Mesodermal cell (in vitro differentiated cells): ENCODE data around the gene PTN.

Source experiments
- H3K27ac ChIP-seq: 2 replicates; pipeline ENCODE4 v1.7.0; 2013; ENCODE audit warnings: mild to moderate bottlenecking, low read depth, low read length, moderate library complexity; ENCODE audit not compliant: severe bottlenecking
- H3K36me3 ChIP-seq: 2 replicates; pipeline ENCODE4 v1.7.1; 2013; ENCODE audit warnings: mild to moderate bottlenecking, low read length, moderate library complexity; ENCODE audit not compliant: control insufficient read depth, insufficient read depth
- H3K4me1 ChIP-seq: one replicate; pipeline ENCODE4 v1.7.1; 2013; ENCODE audit warnings: mild to moderate bottlenecking, low read length; ENCODE audit not compliant: insufficient read depth, control insufficient read depth, poor library complexity, severe bottlenecking
- H3K4me3 ChIP-seq: 2 replicates; pipeline ENCODE4 v1.7.0; 2013; ENCODE audit warnings: low read length, control low read depth, mild to moderate bottlenecking; ENCODE audit not compliant: insufficient read depth, poor library complexity, severe bottlenecking; ENCODE audit errors: extremely low read depth
- H3K9me3 ChIP-seq: 2 replicates; pipeline ENCODE4 v1.7.1; 2013; ENCODE audit warnings: mild to moderate bottlenecking, low read length, moderate library complexity; ENCODE audit not compliant: control insufficient read depth
- WGBS, 2 experiments: methylation state at CpG; one replicate each; pipeline ENCODE4 v1.1.5; 2013; ENCODE audit warnings: missing lambda C conversion rate in 2 of 2; ENCODE audit not compliant: insufficient coverage in 2 of 2; 5-methylcytosine and 5-hydroxymethylcytosine counted together

Gene PTN

DNA sequence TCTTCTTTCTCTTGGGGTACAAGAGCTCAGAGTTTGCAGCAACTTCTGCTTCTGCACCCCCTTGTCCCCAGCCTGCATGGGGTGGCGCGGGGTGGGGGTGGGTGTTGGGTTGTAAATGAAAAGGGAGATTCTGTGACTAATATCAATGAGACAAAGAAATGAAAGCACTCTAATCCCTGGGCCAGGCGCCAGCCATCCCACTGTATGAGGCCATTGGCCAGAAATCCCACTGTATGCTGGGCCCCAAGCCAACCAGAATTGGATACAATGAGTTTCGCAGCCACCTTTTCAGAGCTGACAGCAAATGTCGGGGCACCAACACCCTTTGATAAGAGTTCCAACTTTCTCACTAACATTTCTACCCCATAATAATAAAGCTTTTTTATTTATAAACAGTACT is 10.9 kb upstream of the PTN start:
- H3K36me3 ChIP-seq: no peaks in the 10 kb centered on the region
- H3K4me1 ChIP-seq: no peaks in the 10 kb centered on the region
- WGBS, 2 experiments: 64 to 71% methylated on average over 1 of the region's 5 CpGs
- H3K27ac ChIP-seq: no peak overlapping the region
- no peak overlapping the region for H3K4me3 ChIP-seq
- H3K9me3 ChIP-seq: peaks cover 15% of the 10 kb centered on the region

- Histone ChIP-seq H3K27ac (no peak overlapping the region), H3K36me3 (no peaks in the 10 kb centered on the region), H3K9me3 (no peaks in the 10 kb centered on the region), H3K4me3 (no peak overlapping the region), H3K4me1 (no peaks in the 10 kb centered on the region)
- WGBS, 2 experiments: 77 to 80% methylated on average over 1 of the region's 2 CpGs
These were observed 8.4 kb upstream of the PTN start for GRCh38 chr7:137351941-137352340.

DNA sequence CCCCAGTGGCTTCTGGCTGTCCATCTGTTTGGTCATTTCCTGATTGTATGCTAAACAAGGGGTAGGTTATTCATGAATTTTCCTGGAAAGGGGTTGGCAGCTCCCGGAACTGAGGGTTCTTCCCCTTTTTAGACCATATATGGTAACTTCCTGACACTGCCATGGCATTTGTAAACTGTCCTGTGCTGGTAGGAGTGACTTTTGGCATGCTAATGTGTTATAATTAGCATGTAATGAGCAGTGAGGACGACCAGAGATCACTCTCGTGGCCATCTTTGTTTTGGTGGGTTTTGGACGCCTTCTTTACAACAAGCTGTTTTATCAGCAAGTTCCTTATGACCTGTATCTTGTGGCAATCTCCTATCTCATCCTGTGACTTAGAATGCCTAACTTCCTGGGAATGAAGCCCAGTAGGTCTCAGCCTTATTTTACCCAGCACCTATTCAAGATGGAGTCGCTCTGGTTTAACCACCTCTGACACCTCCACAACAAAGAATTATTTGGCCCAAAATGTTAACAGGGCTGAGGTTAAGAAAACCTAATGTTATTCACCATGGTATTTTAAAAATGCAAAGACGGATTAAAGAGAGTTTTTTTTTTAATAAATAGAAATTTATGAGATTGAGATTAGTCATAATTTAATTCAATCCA is 2.4 kb upstream of the PTN start:
- no peak overlapping the region for H3K27ac ChIP-seq
- H3K9me3 ChIP-seq: no peaks in the 10 kb centered on the region
- H3K36me3 ChIP-seq: no peaks in the 10 kb centered on the region
- no peaks in the 10 kb centered on the region for H3K4me1 ChIP-seq
- 71 to 95% methylated on average over 3 of the region's 6 CpGs for WGBS, 2 experiments
- H3K4me3 ChIP-seq: no peak overlapping the region

DNA sequence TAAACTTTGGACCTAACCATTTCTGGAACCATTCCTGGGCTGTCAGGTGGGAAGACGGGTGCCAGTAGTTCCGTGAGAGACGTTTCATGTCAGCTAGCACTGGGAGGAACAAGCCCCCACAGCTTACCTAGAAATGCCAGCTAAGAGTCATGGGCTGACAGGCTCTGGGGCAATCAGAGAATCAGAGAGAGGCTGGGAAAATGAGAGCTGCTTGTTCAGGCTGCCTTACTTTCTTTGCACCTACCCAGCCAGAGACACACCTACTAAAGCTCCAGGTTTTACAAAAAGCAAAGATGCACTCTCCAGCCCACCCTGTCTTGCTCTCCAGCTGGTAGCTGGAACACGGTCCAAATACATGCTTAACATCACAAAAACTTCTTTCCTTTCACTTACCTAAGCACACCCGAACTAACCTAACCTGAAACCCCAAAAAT is 688 bp downstream of the PTN start:
- Histone ChIP-seq H3K4me3 (peak overlapping the region; percentile 32), H3K36me3 (no peaks in the 10 kb centered on the region), H3K4me1 (no peaks in the 10 kb centered on the region), H3K27ac (no peak overlapping the region), H3K9me3 (no peaks in the 10 kb centered on the region)
- 28 to 32% methylated on average over 2 to 5 of the region's 5 CpGs for WGBS, 2 experiments

GRCh38 chr7:137342265-137342664 is 1.3 kb downstream of the PTN start:
- Histone ChIP-seq H3K9me3 (no peaks in the 10 kb centered on the region), H3K36me3 (no peaks in the 10 kb centered on the region), H3K4me1 (no peaks in the 10 kb centered on the region), H3K27ac (no peak overlapping the region), H3K4me3 (no peak overlapping the region)
- WGBS, 2 experiments: 75 to 84% methylated on average over 2 of the region's 3 CpGs

DNA sequence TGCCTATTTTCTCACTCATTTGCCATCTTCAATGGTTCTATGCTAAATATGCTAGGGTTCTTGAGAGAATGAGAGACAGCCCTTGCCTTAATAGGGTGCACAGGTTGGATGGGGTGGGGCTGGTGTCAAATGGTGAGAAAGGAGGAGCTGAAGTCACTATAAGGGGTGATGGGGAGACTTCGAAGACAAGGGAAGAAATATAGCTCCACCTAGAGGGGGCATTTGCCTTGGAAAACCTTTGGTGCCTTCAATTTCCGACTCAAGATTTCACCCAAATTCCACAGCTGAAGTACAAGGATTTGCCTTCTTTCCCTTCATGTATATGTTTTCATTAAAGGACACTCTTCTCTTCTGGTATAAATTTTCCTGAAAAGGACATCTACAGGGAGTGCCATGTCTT is 5.6 kb downstream of the PTN start:
- Histone ChIP-seq H3K4me3 (no peak overlapping the region), H3K36me3 (no peaks in the 10 kb centered on the region), H3K27ac (no peak overlapping the region), H3K4me1 (no peaks in the 10 kb centered on the region), H3K9me3 (no peaks in the 10 kb centered on the region)
- 73 to 84% methylated on average over 1 to 2 of the region's 2 CpGs for WGBS, 2 experiments

DNA sequence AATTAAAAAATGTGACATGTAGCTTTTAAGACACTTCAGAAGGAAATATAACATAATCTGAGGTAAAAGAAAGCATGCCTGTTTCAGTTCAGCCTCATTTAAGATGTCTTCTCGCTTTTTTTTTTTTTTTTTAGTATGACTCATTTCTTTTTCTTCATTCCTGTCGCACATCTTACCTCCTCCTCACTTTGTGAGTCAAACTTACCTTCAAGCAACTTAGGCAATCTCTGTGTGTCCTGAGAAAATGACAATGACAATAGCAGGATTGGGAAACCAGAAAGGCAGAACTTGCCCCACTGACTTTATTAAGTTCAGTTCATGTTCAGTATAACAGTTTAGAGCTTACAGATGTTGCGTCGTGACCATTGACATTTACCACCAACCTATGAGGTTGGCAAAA is 7.7 kb downstream of the PTN start:
- Histone ChIP-seq H3K27ac (no peak overlapping the region), H3K36me3 (no peaks in the 10 kb centered on the region), H3K9me3 (no peaks in the 10 kb centered on the region), H3K4me1 (no peaks in the 10 kb centered on the region), H3K4me3 (no peak overlapping the region)
- WGBS, 2 experiments: 93 to 100% methylated on average over 2 to 3 of the region's 4 CpGs

GRCh38 chr7:137331378-137331777 is 12.2 kb downstream of the PTN start:
- H3K4me1 ChIP-seq: no peaks in the 10 kb centered on the region
- H3K27ac ChIP-seq: no peak overlapping the region
- 67 to 91% methylated on average over 4 to 8 of the region's 8 CpGs for WGBS, 2 experiments
- H3K4me3 ChIP-seq: no peak overlapping the region
- no peaks in the 10 kb centered on the region for H3K36me3 ChIP-seq
- H3K9me3 ChIP-seq: no peaks in the 10 kb centered on the region

GRCh38 chr7:137329411-137329810 is 14.1 kb downstream of the PTN start:
- Histone ChIP-seq H3K9me3 (no peaks in the 10 kb centered on the region), H3K4me1 (no peaks in the 10 kb centered on the region), H3K36me3 (no peaks in the 10 kb centered on the region), H3K27ac (no peak overlapping the region), H3K4me3 (no peak overlapping the region)
- 80 to 90% methylated on average over 1 of the region's 1 CpG for WGBS, 2 experiments

DNA sequence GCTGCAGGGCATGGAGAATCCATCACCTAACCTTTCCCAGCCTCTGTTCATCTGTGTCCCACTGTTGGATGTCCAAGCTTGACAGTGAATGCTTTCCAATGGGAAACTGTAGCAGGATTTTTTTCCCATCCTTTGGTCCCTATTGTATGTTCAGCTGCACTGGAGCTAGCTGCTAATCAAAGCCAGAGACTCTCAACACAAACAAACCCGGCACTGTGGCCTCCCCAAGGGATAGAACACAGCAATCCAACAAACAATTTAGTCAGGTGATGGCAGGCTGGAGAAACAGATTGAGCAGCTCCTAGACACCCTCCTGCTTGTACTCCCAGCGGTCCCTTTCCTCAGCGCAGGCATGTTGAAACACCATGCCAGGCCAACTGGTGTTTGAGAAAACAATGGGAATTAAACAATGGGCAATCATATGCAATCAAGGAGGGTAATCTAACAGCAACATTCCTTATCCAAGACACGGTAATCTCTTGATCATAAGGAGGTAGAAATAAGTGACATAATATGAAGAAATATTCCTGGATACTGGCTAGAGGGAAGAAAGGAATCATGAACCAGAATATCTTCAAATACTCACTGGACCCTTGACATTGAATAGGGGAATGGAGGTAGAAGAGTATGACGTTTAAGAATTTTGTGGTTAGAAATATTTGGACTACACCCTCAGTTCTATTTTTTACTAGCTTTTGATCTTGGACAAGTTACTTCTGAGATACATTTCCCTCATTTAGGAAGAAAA is 15.0 kb downstream of the PTN start:
- H3K9me3 ChIP-seq: no peaks in the 10 kb centered on the region
- no peak overlapping the region for H3K4me3 ChIP-seq
- no peaks in the 10 kb centered on the region for H3K36me3 ChIP-seq
- H3K4me1 ChIP-seq: no peaks in the 10 kb centered on the region
- no peak overlapping the region for H3K27ac ChIP-seq
- 80 to 83% methylated on average over 1 of the region's 5 CpGs for WGBS, 2 experiments

DNA sequence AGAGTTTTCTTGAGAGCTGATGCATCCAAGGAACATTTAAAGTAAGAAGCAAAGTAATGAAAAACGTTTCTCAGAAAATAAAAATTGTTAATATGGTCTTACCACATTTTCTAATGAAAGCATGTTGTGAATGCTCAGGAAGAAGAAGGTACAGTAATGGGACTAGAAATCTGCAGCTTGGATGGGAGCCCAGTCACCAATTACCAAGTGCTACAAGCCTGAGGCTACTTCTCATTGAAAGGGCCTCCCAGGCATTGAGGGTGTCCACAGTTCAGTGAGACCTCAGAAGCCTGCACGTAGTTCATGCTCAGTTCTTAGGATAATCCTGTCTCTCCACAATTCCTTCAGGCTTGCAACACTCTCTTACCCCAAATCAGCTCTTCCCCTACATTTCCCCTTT is 17.6 kb downstream of the PTN start:
- no peaks in the 10 kb centered on the region for H3K4me1 ChIP-seq
- H3K36me3 ChIP-seq: no peaks in the 10 kb centered on the region
- H3K4me3 ChIP-seq: no peak overlapping the region
- H3K9me3 ChIP-seq: no peaks in the 10 kb centered on the region
- WGBS, 2 experiments: 75 to 79% methylated on average over 1 of the region's 2 CpGs
- no peak overlapping the region for H3K27ac ChIP-seq
